GM21825 (cell line): ENCODE results near the gene TSN.
"Not testable (repeated sequence)": the region's sequence is repeated elsewhere in the genome, so short reads cannot be mapped to it uniquely, and the experiment has no call there.

Experiments
- ATAC-seq: cut with Tn5 transposase; IDR thresholded peaks from one replicate; pipeline ENCODE4 v1.9.1; 2021; ENCODE audit warnings: mild to moderate bottlenecking, moderate library complexity; ENCODE audit not compliant: unreplicated experiment

Gene TSN

DNA sequence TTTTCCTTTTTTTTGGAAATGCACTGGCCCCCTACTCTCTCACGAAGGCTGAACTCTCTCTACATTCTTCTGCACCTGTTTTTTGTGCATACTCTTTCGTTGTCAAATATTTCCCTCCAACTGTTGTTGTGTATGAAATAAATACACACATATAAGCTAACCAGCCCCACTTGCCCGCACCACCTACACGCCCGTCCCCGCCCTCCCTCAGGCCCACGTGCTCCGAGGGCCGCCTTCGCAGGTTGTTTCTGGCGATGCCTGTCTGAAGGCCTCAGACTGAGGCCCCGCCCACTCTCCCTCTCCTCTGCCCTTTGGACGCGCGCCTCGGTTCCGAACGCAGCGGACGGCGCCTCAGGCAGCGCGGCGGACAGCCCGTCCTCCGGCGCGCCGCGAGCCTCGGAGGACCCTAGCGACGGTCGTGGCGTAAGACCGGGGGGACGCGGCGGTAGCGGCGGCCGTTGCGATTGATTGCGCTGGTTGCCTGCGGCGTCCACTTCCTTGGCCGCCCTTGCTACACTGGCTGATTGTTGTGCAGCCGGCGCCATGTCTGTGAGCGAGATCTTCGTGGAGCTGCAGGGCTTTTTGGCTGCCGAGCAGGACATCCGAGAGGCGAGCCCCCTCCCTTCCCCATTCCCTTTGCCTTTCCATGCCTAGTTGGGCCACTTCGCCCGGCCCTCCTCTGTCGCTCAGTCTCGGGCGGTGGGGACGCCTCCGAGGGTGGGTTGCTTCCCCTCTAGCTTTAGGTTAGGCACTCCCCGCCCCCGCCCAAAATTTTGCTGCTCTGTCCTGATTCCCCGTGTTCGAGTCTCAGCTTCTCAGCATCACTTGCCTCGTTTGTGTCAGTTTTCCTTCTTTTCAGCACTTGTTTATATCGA lies at the start of gene TSN:
Gene TSN (plus strand): TSS at position 415 of the 875 bp plus-strand sequence. CDS start 129 bp downstream, at position 544.
- peak; percentile 100 for ATAC-seq

- no peak for ATAC-seq
Observed at GRCh38 chr2:121705958-121706357, 49.5 kb upstream of the TSN start.

DNA sequence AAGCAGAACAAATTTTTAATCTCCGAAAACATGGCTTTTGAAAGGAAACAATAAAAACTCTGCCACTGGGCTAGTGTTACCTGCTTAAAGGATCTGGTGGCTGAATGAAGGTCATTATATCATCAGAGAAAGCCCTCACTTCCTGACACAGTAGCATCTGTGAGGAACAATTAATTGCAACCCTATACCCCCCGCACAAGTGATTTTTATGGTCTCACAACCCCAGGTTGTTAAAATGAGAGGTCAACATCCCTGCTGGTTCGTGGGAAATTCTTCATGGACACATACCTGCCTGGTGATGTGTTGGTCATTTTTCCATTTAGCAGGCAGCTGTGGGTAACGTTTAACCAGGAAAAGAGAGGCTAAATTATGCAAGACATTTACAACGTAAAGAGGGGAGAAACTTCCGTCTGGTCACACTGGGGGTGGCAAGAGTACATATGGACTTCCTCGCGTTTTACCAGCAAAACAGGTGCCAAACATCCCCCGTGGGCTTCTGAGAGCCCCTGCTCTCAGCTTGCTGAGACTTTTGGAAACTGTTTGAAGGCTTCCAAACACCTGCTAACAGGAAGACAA lies 48.0 kb upstream of the TSN start:
- no peak for ATAC-seq

GRCh38 chr2:121707920-121708361 lies 47.5 kb upstream of the TSN start:
- no peak for ATAC-seq

GRCh38 chr2:121709776-121710469 lies 45.5 kb upstream of the TSN start:
- no peak for ATAC-seq

DNA sequence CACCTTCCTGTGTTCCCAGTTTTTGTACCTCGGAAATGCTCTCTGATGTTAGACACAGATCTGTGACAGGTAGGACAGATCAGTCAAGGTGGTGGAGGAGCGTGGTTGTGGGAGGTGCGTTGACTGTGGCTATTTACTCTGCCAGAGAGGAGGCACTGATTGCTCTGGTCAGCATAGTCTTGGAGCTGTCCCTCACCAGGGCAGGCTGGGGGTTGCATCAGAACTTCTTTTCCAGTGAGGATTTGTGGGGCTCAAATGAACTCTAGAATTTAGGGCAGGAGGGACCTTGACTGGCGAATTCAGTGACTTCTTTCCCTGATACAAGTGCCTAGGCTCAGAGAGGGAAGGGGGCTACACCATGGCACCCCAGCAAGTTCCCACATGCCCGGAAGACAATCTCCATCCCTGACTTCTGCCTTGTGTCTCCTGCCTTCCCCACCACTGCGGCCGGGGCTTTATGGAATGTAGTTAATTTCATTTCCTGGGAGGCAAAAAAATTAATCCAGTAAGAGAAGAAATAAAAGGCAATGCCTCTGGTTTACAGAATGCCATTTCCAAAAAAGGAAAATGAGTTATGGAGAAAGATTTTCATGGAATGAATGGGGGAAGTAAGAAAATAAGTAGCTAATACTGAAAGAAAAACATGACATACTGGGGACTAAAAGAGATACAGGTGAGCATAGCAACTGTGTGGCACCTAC lies 44.8 kb upstream of the TSN start:
- no peak for ATAC-seq

GRCh38 chr2:121711481-121711880 lies 44.0 kb upstream of the TSN start:
- ATAC-seq = not testable (repeated sequence)

- ATAC-seq = no peak
Observed at GRCh38 chr2:121716126-121716525, 39.3 kb upstream of the TSN start.

- ATAC-seq = no peak
Observed at GRCh38 chr2:121717529-121717928, 37.9 kb upstream of the TSN start.

DNA sequence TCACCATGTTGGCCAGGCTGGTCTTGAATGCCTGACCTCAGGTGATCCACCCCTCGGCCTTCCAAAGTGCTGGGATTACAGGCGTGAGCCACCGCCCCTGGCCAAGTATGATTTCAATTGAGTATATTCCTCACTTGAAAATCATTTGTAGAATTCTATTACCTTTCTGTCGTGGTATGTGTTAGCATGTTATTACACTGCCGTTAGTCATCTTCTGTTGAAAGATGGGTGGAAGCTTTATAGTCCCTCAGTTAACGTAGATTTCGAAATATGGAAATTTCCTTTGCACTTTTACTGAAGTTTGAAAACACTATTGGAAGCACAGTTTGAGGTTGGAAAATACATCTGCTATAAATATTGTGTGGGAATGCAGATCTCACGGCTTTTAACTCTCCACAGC lies 33.5 kb upstream of the TSN start:
- ATAC-seq = no peak

DNA sequence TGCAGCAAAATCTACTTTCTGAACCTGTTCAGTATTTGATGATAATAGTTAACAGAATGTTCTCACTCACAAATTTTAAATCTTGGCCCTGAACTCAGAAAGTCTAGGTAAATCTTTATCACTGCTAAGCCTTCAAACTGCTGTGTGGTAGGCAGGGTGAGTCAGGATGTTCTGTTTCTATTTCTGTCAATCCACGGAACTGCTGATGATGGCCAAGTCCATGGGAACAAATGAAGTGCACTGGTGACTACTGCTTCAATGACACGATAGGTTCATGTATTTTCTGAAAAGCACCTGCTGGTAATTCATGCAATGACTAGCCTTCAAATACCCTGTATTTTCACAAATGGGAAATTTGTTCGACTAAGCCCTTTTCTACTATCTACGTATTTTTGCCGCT lies 33.0 kb upstream of the TSN start:
- no peak for ATAC-seq

DNA sequence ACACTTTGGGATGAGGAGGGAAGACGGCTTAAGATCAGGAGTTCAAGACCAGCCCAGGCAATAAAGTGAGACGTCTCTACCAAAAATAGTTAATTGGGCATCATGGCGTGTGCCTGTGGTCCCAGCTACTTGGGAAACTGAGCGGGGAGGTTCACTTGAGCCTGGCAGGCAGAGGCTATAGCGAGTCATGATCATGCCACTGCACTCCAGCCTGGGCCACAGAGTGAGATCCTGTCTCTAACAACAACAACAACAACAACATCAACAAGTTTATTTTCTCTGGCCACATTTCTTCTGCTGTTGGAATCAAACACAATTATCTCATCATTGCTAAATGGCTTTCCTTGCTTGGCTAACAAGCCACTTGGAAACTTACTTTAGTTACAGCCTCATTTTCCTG lies 32.1 kb upstream of the TSN start:
- ATAC-seq = no peak

GRCh38 chr2:121727332-121727731 lies 28.1 kb upstream of the TSN start:
- ATAC-seq = no peak

DNA sequence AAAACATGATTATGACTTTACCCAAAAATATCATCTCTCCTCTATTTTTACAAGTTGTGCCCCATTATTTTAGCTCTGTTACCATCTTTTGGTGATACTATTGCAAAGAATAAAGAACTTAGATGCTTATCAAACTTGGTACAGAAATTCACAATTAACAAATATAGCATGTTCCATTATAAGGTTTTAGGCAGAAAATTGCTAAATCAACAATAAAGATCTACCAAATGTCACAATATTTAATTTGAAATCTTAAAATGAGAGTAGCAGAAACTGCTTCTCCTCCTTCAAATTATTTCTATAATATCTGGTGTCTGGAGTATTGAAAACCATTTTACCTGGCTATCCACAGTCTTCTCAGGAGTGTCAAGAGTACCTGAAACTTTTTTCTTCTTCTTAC lies 27.5 kb upstream of the TSN start:
- no peak for ATAC-seq

DNA sequence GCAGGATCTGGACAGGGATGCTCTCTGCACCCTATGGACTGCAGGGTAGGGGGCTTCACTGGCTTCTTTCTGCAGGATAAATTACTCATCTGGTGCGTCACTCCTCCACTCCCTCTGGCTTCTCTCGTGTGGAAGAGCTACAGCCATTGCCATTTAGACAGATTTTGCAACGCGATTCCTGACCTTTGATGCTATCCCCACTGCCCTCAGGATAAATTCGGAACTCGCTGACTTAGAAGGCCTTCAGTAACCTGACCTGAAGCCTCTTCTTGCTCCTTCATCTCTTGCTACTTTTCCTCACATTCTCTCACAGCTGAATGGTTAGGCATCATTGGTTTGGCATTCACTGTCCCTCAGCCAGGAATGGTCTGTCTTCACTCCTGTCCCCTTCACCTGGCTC lies 24.1 kb upstream of the TSN start:
- ATAC-seq = no peak

DNA sequence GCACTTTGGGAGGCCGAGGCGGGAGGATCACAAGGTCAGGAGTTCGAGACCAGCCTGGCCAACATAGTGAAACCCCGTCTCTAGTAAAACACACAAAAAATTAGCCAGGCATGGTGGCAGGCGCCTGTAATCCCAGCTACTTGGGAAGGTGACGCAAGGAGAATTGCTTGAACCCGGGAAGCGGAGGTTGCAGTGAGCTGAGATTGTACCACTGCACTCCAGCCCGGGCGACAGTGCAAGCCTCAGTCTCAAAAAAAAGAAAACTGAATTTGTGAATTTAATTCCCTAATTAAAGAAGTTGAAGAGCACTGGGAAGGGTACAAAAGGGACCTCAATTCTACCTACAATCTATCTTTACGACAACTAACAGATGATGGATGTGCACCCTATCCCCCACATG lies 20.9 kb upstream of the TSN start:
- ATAC-seq = not testable (repeated sequence)

DNA sequence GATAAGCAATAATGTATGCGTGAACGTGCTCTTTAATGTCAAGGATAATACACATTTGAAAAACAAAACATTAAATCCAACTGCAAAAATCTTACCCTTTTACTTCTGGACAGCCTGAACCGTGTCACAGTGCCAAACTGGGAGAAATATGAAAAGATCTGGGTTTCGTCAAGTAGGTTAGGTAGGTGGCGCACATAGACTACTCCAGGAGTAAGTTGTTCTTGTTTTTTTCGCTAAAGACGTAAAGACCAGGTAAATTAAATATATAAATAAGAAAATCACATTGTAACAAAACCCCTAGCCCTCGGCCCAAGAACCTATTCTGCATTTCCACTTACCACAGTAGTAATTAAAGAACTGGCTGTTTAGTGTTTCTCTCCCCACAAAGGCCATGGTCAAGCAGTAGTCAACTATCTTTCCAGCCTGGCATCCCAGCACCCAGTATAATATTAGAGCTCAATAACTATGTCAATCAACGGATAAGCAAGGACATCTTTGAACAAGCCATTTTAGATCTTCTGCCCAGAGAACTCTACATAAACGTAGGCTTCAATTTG lies 19.9 kb upstream of the TSN start:
- no peak for ATAC-seq

- no peak for ATAC-seq
Observed at GRCh38 chr2:121736140-121736461, 19.4 kb upstream of the TSN start.

- ATAC-seq = peak; percentile 91
Observed at GRCh38 chr2:121736462-121737336, 18.8 kb upstream of the TSN start, which contains the start of gene NIFK. NIFK (minus strand) TSS chr2:121736875; CDS start chr2:121736850, 25 bp downstream.

GRCh38 chr2:121740973-121741372 lies 14.5 kb upstream of the TSN start:
- ATAC-seq = no peak
